Mesenchymal stem cell (in vitro differentiated cells and primary cell): Measurements from ENCODE around the gene VANGL2.

Source experiments
- DNase-seq: peaks from one replicate; pipeline ENCODE4 v3.0.0-alpha.2; 2013
- H2AFZ ChIP-seq: one replicate; pipeline ENCODE4 v1.6.1; 2013; ENCODE audit warnings: low read depth, mild to moderate bottlenecking, control low read depth, inconsistent platforms, low read length, moderate library complexity
- H2AK5ac ChIP-seq: 2 replicates; pipeline ENCODE4 v1.6.1; 2013; ENCODE audit warnings: low read length, moderate library complexity, mild to moderate bottlenecking, inconsistent platforms; ENCODE audit not compliant: severe bottlenecking
- H2BK120ac ChIP-seq: one replicate; pipeline ENCODE4 v1.6.1; 2013; ENCODE audit warnings: low read depth, mild to moderate bottlenecking, inconsistent platforms, low read length, moderate library complexity
- H2BK12ac ChIP-seq, 2 experiments: one replicate each; pipeline ENCODE4 v1.6.1; 2013; ENCODE audit warnings: inconsistent platforms in 2 of 2, low read length in 2 of 2, mild to moderate bottlenecking in 2 of 2, moderate library complexity in 2 of 2, control low read depth in 1 of 2
- H2BK15ac ChIP-seq: one replicate; pipeline ENCODE4 v1.6.1; 2013; ENCODE audit warnings: mild to moderate bottlenecking, low read depth, inconsistent platforms; ENCODE audit not compliant: poor library complexity, severe bottlenecking
- H2BK5ac ChIP-seq: 2 replicates; pipeline ENCODE4 v1.6.1; 2013; ENCODE audit warnings: low read depth, mild to moderate bottlenecking, low read length, control low read depth, inconsistent platforms; ENCODE audit not compliant: poor library complexity, severe bottlenecking
- H3K14ac ChIP-seq, 2 experiments: one replicate each; pipeline ENCODE4 v1.6.1; 2013; ENCODE audit warnings: inconsistent platforms in 2 of 2, low read length in 2 of 2, control low read depth in 1 of 2, mild to moderate bottlenecking in 1 of 2, moderate library complexity in 1 of 2
- H3K18ac ChIP-seq, 2 experiments: one replicate each; pipeline ENCODE4 v1.6.1; 2013; ENCODE audit warnings: inconsistent platforms in 2 of 2, low read length in 2 of 2, control low read depth in 1 of 2, low read depth in 1 of 2, mild to moderate bottlenecking in 1 of 2
- H3K23ac ChIP-seq, 2 experiments: one replicate each; pipeline ENCODE4 v1.6.1; 2013; ENCODE audit warnings: inconsistent platforms in 2 of 2, low read length in 2 of 2, mild to moderate bottlenecking in 2 of 2, moderate library complexity in 2 of 2, control low read depth in 1 of 2
- H3K27ac ChIP-seq: 2 replicates; pipeline ENCODE4 v1.5.1; 2013; ENCODE audit warnings: mild to moderate bottlenecking, moderate library complexity, low read length, control low read depth, inconsistent platforms; ENCODE audit not compliant: poor library complexity, severe bottlenecking
- H3K27me3 ChIP-seq, 2 experiments: 2 replicates each; pipeline versions ENCODE4 v1.6.1 to v1.7.0; 2013; ENCODE audit warnings: low read length in 2 of 2, mild to moderate bottlenecking in 2 of 2, moderate library complexity in 2 of 2, control low read depth in 1 of 2, inconsistent platforms in 1 of 2; ENCODE audit not compliant: control insufficient read depth in 1 of 2, insufficient read depth in 1 of 2
- H3K36me3 ChIP-seq, 2 experiments: 2 replicates each; pipeline versions ENCODE4 v1.6.1 to v1.7.0; 2013; ENCODE audit warnings: low read length in 2 of 2, control low read depth in 1 of 2, inconsistent platforms in 1 of 2, low read depth in 1 of 2, mild to moderate bottlenecking in 1 of 2; ENCODE audit not compliant: insufficient read depth in 2 of 2, control insufficient read depth in 1 of 2
- H3K4ac ChIP-seq, 2 experiments: one replicate each; pipeline ENCODE4 v1.6.1; 2013; ENCODE audit warnings: inconsistent platforms in 2 of 2, low read length in 2 of 2, mild to moderate bottlenecking in 2 of 2, moderate library complexity in 2 of 2, control low read depth in 1 of 2, low read depth in 1 of 2
- H3K4me1 ChIP-seq: 2 replicates; pipeline ENCODE4 v1.6.1; 2013; ENCODE audit warnings: low read depth, low read length, control low read depth; ENCODE audit not compliant: control insufficient read depth, insufficient read depth
- H3K4me2 ChIP-seq: 2 replicates; pipeline ENCODE4 v1.6.1; 2013; ENCODE audit warnings: low read length, mild to moderate bottlenecking, inconsistent platforms; ENCODE audit not compliant: poor library complexity, severe bottlenecking
- H3K4me3 ChIP-seq, 2 experiments: 2 replicates each; pipeline versions ENCODE4 v1.5.1 to v1.7.0; 2013; ENCODE audit warnings: low read length in 2 of 2, mild to moderate bottlenecking in 2 of 2, control low read depth in 1 of 2, low read depth in 1 of 2; ENCODE audit not compliant: insufficient read depth in 1 of 2
- H3K79me1 ChIP-seq: replicated peaks from 2 replicates; pipeline ENCODE4 v1.6.1; 2013; ENCODE audit warnings: mild to moderate bottlenecking, control low read depth, low read length, inconsistent platforms; ENCODE audit not compliant: poor library complexity, severe bottlenecking
- H3K9ac ChIP-seq: 2 replicates; pipeline ENCODE4 v1.7.0; 2013; ENCODE audit warnings: mild to moderate bottlenecking, low read length, moderate library complexity
- H3K9me3 ChIP-seq: 2 replicates; pipeline ENCODE4 v1.7.0; 2013; ENCODE audit warnings: mild to moderate bottlenecking, low read length; ENCODE audit not compliant: control insufficient read depth
- H4K8ac ChIP-seq: one replicate; pipeline ENCODE4 v1.6.1; 2013; ENCODE audit warnings: inconsistent platforms, mild to moderate bottlenecking, low read length, moderate library complexity
- H4K91ac ChIP-seq: one replicate; pipeline ENCODE4 v1.6.1; 2013; ENCODE audit warnings: mild to moderate bottlenecking, low read length, inconsistent platforms
- WGBS: methylation state at CpG from one replicate; pipeline ENCODE4 v1.1.7; 2013; ENCODE audit warnings: mixed read lengths; 5-methylcytosine and 5-hydroxymethylcytosine counted together

VANGL2 gene

GRCh38 chr1:160454371-160455152 is 54.2 kb downstream of the VANGL2 start:
- H3K4me2 ChIP-seq = no peak overlapping the region
- H2BK120ac ChIP-seq = no peak overlapping the region
- no peaks in the 10 kb centered on the region for H3K9me3 ChIP-seq
- no peak overlapping the region for H4K8ac ChIP-seq
- H3K4me3 ChIP-seq = no peak overlapping the region
- no peak overlapping the region for H3K23ac ChIP-seq
- DNase-seq = no peak
- no peaks in the 10 kb centered on the region for H3K4me1 ChIP-seq
- WGBS = 87% methylated on average over 5 of the region's 6 CpGs
- no peak overlapping the region for H2BK5ac ChIP-seq
- no peak overlapping the region for H2BK12ac ChIP-seq
- no peaks in the 10 kb centered on the region for H3K27me3 ChIP-seq
- no peaks in the 10 kb centered on the region for H3K36me3 ChIP-seq
- no peak overlapping the region for H4K91ac ChIP-seq
- no peak overlapping the region for H2AK5ac ChIP-seq
- no peaks in the 10 kb centered on the region for H3K79me1 ChIP-seq
- no peak overlapping the region for H2BK15ac ChIP-seq
- H2AFZ ChIP-seq = no peak overlapping the region
- no peak overlapping the region for H3K27ac ChIP-seq
- H3K9ac ChIP-seq = no peak overlapping the region
- no peak overlapping the region for H3K18ac ChIP-seq
- no peak overlapping the region for H3K4ac ChIP-seq
- H3K14ac ChIP-seq = no peak overlapping the region

GRCh38 chr1:160455153-160455517 is 54.8 kb downstream of the VANGL2 start:
- Histone ChIP-seq H3K4me1 (peaks cover 1% of the 10 kb centered on the region), H3K79me1 (no peaks in the 10 kb centered on the region), H2BK120ac (no peak overlapping the region), H2BK15ac (no peak overlapping the region), H4K8ac (no peak overlapping the region), H3K4me2 (no peak overlapping the region), H3K27ac (no peak overlapping the region), H2AFZ (no peak overlapping the region), H3K27me3 (no peaks in the 10 kb centered on the region), H3K36me3 (no peaks in the 10 kb centered on the region), H3K18ac (no peak overlapping the region), H4K91ac (no peak overlapping the region), H3K23ac (no peak overlapping the region), H3K4ac (no peak overlapping the region), H3K4me3 (no peak overlapping the region), H2BK12ac (no peak overlapping the region), H3K9ac (no peak overlapping the region), H3K14ac (no peak overlapping the region), H2AK5ac (no peak overlapping the region), H3K9me3 (no peaks in the 10 kb centered on the region), H2BK5ac (no peak overlapping the region)
- no CpG with 5 or more reads among the region's 1 CpG for WGBS
- no peak for DNase-seq

GRCh38 chr1:160459056-160459455 is 58.7 kb downstream of the VANGL2 start:
- Histone ChIP-seq H2AFZ (no peak overlapping the region), H3K4ac (no peak overlapping the region), H2BK120ac (no peak overlapping the region), H3K9ac (no peak overlapping the region), H3K18ac (no peak overlapping the region), H2BK12ac (no peak overlapping the region), H4K8ac (no peak overlapping the region), H3K9me3 (no peaks in the 10 kb centered on the region), H3K14ac (no peak overlapping the region), H3K23ac (no peak overlapping the region), H4K91ac (no peak overlapping the region), H3K79me1 (no peaks in the 10 kb centered on the region), H3K27ac (no peak overlapping the region), H3K36me3 (no peaks in the 10 kb centered on the region), H3K4me1 (peaks cover 1% of the 10 kb centered on the region), H3K27me3 (no peaks in the 10 kb centered on the region), H2BK5ac (no peak overlapping the region), H3K4me2 (no peak overlapping the region), H2AK5ac (no peak overlapping the region), H2BK15ac (no peak overlapping the region), H3K4me3 (no peak overlapping the region)
- WGBS = 63% methylated on average over 2 of the region's 2 CpGs
- no peak for DNase-seq

- Histone ChIP-seq H4K91ac (no peak overlapping the region), H3K14ac (no peak overlapping the region), H3K18ac (no peak overlapping the region), H2AFZ (no peak overlapping the region), H3K36me3 (no peaks in the 10 kb centered on the region), H3K9ac (no peak overlapping the region), H2BK120ac (no peak overlapping the region), H3K4ac (no peak overlapping the region), H2AK5ac (no peak overlapping the region), H3K23ac (no peak overlapping the region), H3K4me3 (no peak overlapping the region), H3K27me3 (no peaks in the 10 kb centered on the region), H2BK15ac (no peak overlapping the region), H3K4me2 (no peak overlapping the region), H2BK5ac (no peak overlapping the region), H3K79me1 (no peaks in the 10 kb centered on the region), H3K4me1 (peaks cover 1% of the 10 kb centered on the region), H3K27ac (no peak overlapping the region), H3K9me3 (no peaks in the 10 kb centered on the region), H4K8ac (no peak overlapping the region), H2BK12ac (no peak overlapping the region)
- DNase-seq = no peak
- 88% methylated on average over 1 of the region's 2 CpGs for WGBS
Measured at GRCh38 chr1:160459687-160460086, 59.3 kb downstream of the VANGL2 start.
